HG02763 (cell line): Measurements from ENCODE around the gene BRCA2.
"Not testable (repeated sequence)": the region's sequence is repeated elsewhere in the genome, so short reads cannot be mapped to it uniquely, and the experiment has no call there.

Experiments used
- ATAC-seq: cut with Tn5 transposase; IDR thresholded peaks from one replicate; pipeline ENCODE4 v1.9.1; 2021; ENCODE audit warnings: mild to moderate bottlenecking, moderate library complexity; ENCODE audit not compliant: unreplicated experiment

Gene BRCA2

DNA sequence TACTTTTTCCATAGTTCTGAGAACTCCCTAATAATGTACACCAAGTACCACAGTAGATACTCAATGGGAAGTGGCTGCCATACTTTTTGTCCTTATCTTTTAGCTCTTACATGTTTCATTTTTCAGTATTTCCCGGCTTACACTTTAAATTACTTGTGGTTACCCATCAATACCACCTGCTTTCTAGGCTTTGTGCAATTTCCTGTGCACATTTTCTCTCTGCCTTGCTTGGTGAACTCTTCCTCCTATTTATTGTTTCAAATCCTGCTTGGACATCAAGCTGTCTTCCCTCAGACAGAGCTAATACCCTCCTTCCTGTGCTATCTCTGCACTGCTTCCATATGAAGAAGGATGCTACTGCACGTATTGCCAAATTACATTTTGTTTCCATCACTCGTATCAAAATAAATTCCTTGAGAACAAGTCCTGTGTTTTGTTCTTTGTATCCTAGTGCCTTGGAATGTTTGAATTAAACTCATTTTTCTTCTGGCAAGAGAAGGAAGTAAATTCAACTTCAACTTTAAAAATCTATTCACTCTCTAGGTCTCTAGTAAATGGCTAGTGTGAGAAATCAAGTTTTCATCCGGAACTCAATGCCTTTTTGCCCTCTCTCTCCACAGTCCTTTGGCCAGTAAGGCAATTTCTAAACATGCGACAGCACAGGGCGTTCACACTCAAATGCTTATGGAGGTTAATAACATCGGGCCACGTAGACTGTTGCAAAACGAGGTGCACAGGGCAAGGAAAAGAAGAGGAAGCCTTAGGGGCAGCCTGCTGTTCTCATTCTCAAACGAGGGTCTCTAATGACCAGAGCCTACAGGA lies 5.8 kb upstream of the BRCA2 start:
- ATAC-seq: peak; percentile 12

DNA sequence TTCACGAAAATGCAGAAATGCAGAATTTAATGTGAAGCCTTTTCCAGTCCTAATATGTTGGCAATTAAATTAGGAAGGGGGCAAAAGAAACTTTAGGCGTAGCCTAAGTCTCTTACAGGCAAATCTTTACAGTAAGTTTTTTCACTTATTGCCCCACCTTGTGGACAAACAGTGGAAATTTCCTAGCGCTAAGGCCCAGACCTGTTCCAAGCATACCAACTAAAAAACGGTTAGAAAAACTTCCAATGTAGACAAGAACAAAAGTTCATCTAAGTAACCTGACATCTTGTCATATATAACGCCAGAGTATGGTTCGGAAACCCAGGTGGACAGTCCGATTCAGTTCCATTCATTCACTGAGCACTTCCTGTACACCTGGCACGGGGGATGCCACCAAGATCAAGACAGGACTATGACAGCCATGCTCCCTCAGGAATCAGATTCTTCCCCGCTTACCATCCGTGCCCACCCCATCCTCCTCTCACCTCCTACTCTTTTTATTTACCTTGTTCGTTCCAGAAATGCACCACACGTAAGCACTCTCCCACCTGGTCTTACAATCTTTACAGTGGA lies 5.1 kb upstream of the BRCA2 start:
- peak; percentile 73 for ATAC-seq

DNA sequence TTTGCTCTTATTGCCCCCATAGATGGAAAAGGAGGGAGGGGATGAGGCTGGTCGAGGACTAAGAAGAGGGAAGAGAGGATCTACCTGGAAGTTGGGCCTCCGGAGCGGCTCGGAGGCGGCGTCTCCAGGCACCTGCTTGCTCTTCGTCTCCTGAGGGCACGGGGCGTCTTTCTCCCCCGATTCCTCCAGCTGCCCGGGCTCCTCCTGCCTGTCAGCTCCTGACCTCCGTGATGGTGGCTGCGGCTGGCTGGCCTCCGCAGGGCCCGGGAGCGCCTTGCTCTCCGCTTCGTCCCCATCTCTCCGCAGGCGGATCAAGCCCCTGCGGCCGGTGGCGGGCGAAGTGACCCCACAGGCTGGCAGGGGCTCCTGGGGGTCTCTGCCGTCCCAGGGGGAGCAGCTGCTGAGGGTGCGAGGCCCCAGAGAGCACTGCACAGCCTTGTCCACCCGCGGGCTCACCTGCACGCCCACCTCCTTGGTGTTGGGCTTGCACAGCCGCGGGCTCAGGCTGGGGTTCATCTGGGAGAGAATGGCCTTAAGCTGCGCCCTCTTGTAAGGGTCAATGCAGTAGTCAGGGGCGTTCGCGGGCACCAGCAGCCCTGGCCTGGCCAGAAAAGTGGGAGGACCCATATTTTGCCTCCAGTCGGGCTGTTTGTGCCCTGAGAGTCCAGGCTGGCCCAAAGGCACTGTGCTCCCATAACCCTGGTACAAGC lies 4.0 kb upstream of the BRCA2 start:
- ATAC-seq: no peak

DNA sequence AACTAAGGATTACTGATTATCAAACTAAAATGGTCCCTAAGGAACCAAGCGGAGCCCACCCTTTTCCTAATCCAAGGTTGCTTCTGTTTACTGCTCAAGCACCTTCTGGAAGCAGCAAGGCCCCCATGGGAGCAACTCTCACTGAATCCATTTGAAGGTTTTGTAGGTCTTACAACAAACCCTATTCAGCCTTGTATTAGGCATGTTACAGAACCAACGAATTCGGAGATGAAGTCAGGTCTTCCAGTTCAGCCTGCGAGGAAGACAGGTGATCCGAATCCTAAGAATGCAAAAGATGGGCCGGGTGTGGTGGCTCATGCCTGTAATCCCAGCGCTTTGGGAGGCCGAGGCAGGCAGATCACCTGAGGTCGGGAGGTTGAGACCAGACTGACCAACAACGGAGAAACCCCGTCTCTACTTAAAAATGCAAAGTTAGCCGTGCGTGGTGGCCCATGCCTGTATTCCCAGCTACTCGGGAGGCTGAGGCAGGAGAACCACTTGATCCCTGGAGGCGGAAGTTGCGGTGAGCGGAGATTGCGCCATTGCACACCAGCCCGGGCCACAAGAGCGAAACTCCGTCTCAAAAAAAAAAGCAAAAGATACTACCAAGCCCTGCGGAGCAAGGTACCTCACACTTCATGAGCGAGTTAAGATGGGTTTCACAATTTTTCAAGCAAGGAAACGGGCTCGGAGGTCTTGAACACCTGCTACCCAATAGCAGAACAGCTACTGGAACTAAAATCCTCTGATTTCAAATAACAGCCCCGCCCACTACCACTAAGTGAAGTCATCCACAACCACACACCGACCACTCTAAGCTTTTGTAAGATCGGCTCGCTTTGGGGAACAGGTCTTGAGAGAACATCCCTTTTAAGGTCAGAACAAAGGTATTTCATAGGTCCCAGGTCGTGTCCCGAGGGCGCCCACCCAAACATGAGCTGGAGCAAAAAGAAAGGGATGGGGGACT lies 754 bp upstream of the BRCA2 start:
- peak; percentile 7 for ATAC-seq

DNA sequence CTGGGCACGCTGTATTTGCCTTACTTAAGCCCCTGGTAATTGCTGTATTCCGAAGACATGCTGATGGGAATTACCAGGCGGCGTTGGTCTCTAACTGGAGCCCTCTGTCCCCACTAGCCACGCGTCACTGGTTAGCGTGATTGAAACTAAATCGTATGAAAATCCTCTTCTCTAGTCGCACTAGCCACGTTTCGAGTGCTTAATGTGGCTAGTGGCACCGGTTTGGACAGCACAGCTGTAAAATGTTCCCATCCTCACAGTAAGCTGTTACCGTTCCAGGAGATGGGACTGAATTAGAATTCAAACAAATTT lies 676 bp downstream of the BRCA2 start:
- peak; percentile 44 for ATAC-seq

DNA sequence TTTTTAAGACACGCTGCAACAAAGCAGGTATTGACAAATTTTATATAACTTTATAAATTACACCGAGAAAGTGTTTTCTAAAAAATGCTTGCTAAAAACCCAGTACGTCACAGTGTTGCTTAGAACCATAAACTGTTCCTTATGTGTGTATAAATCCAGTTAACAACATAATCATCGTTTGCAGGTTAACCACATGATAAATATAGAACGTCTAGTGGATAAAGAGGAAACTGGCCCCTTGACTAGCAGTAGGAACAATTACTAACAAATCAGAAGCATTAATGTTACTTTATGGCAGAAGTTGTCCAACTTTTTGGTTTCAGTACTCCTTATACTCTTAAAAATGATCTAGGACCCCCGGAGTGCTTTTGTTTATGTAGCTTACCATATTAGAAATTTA lies 1.2 kb downstream of the BRCA2 start:
- no peak for ATAC-seq

DNA sequence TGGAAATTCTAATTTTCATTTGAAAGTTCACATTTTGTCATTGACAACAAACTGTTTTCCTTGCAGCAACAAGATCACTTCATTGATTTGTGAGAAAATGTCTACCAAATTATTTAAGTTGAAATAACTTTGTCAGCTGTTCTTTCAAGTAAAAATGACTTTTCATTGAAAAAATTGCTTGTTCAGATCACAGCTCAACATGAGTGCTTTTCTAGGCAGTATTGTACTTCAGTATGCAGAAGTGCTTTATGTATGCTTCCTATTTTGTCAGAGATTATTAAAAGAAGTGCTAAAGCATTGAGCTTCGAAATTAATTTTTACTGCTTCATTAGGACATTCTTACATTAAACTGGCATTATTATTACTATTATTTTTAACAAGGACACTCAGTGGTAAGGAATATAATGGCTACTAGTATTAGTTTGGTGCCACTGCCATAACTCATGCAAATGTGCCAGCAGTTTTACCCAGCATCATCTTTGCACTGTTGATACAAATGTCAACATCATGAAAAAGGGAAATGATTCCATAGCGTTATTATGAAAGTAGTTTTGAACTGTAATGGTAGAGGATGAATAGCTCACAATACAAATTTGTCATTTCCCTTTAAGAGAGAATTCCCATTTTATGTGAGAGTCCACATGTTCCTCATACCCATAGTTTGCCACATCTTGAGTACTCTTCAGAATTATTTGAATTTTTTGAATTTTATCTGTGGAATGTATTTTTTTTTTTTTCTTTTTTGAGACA lies 2.6 kb downstream of the BRCA2 start:
- ATAC-seq: no peak

DNA sequence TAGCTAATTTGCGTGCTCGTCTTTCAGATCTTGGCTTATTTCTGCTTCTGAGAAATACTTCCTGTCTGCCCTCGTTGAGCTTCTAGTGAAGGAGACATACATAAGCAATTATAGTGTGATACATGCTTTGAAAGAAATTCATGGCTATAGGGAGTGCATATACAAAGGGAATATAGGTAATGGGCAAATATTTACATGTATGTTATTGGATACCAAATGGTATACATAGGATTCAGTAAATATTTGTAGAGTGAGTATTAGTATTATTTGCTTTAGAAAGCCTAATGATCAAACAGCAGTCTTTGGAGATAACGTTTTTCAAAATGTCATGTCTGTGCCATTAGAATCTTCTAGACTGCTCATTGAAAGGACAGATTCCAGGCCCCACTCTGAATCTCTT lies 5.2 kb downstream of the BRCA2 start:
- ATAC-seq: no peak

DNA sequence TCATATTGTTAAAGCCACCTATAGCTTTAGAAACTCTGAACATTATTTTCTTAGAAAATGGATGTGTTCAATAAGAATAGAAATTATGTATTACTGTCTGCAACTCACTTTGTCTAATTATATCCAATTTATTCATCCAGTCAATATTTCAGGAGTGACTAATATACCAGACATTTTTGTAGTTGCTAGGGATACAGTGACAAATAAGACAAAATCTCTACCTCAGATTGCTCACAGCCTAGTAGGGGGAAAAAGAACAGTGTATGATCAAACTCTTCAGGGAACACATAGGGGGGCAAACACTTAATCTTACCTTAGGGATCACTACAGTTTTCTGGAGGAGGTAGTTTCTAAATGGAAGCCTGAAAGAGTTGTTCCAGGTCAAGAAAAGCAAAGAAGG lies 8.6 kb downstream of the BRCA2 start:
- no peak for ATAC-seq

DNA sequence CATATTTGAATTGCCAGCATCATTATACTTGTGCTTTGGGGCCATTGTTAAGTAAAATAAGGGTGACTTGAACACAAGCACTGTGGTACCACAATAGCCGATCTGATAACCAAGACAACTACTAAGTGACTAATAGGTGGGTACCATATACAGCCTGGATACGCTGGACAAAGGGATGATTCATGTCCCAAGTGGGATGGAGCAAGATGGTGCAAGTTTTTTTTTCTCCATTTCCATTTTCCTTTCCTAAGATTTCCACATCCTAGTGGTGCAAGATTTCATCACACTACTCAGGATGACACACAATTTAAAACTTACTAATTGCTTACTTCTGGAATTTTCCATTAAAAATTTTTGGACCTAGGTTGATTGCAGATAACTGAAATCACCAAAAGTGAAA lies 15.1 kb downstream of the BRCA2 start:
- ATAC-seq: no peak

DNA sequence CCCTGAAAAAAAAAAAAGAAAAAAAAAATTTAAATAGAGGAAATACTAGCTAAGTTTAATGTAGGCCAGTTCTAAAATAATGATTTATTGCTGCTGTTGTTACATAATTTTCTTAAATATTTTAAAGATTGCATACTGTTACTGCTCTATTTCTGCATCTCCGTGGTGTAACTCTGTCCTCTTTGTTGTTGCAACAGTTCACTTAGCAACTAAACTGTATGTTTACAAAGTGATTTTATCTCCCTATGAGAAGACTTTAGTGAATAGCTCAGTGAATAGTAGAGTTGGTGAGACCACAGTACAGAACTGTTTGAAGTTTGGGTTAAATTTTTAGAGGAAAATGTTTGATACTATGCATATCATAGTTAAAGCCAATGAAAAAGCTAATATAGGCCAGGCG lies 19.4 kb downstream of the BRCA2 start:
- ATAC-seq: no peak

DNA sequence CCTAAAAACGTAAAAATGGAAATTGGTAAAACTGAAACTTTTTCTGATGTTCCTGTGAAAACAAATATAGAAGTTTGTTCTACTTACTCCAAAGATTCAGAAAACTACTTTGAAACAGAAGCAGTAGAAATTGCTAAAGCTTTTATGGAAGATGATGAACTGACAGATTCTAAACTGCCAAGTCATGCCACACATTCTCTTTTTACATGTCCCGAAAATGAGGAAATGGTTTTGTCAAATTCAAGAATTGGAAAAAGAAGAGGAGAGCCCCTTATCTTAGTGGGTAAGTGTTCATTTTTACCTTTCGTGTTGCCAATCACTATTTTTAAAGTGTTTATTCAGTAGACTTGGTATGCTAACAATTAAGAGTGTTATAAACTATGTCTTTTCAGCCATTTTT lies 25.6 kb downstream of the BRCA2 start:
- ATAC-seq: no peak

DNA sequence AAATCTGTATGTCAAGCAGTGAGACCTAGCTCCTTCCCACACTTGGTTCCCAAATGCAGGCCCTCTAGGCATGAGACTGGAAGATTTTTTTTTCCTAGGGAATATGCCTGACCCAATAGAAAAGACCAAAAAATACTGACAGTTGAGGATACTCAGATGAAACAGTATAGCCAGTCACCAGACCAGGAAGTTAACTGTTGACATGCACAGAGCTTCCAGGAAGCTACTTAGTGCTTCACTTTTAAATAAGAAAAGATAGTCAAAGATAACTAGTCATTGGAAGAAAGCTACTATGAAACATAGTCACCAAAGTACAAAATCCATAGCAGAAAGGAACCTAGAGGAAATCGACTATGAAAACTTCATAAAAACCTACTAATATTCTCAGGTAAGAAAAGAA lies 32.3 kb downstream of the BRCA2 start:
- ATAC-seq: no peak

DNA sequence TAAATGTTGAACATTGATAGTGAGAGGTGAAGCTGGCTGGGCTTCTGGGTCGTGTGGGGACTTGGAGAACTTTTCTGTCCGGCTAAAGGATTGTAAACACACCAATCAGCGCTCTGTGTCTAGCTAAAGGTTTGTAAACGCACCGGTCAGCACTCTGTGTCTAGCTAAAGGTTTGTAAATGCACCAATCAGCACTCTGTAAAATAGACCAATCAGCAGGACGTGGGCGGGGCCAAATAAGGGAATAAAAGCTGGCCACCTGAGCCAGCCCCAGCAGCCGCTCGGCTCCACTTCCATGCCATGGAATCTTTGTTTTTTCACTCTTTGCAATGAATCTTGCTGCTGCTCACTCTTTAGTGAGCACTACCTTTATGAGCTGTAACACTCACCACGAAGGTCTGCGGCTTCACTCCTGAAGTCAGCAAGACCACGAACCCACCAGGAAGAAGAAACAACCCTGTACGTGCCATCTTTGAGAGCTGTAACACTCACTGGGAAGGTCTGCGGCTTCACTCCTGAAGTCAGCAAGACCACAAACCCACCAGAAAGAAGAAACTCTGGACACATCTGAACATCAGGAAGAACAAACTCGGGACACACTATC lies 35.6 kb downstream of the BRCA2 start:
- not testable (repeated sequence) for ATAC-seq

DNA sequence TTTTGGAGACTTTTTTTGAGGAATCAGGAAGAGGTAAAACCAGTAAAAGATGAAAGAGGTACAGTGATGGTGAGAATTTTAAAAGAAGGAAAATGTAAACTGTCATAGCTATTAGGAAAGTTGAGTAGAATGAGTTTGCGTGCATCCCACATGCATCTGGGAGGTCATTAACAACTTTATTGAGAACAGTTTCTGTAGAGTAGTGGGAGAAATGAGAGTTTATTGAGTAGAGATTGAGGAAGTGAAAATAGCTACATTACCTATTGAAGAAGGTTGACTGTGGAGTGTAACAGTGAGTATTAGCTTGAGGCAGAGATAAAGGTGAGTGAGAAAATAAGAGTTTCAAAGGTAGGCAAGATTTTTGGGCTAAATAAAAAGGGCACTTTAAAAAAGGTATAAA lies 38.7 kb downstream of the BRCA2 start:
- peak; percentile 66 for ATAC-seq

DNA sequence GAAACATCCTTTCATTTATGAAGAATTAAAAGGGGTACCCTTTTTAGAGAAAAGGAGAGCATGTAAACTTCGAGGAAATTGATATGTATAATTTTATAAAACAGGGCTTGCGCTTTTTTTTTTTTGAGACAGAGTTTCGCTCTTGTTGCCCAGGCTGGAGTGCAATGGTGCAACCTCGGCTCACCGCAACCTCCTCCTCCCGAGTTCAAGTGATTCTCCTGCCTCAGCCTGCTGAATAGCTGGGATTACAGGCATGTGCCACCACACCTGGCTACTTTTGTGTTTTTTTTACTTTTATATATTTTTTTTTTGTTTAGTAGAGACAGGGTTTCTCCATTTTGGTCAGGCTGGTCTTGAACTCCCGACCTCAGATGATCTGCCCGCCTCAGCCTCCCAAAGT lies 40.6 kb downstream of the BRCA2 start:
- ATAC-seq: not testable (repeated sequence)

DNA sequence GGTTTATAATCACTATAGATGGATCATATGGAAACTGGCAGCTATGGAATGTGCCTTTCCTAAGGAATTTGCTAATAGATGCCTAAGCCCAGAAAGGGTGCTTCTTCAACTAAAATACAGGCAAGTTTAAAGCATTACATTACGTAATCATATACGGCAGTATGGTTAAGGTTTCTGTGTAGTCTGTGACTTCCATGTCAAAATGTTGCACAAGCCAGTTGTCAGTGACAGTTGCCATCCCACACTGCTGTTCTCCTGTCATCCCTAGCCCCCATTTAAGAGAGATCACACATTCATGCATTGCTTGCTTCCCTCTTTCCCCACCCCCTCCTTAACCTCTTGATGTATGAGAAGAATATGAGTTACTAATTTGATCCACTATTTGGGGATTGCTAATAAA lies 47.3 kb downstream of the BRCA2 start:
- ATAC-seq: no peak

DNA sequence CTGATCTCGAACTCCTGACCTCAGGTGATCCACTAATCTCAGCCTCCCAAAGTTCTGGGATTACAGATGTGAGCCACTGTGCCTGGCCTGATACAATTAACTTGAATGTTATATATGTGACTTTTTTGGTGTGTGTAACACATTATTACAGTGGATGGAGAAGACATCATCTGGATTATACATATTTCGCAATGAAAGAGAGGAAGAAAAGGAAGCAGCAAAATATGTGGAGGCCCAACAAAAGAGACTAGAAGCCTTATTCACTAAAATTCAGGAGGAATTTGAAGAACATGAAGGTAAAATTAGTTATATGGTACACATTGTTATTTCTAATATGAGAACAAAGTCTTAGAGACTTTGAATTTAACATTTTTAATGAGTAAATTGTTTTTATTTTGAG lies 55.5 kb downstream of the BRCA2 start:
- no peak for ATAC-seq

DNA sequence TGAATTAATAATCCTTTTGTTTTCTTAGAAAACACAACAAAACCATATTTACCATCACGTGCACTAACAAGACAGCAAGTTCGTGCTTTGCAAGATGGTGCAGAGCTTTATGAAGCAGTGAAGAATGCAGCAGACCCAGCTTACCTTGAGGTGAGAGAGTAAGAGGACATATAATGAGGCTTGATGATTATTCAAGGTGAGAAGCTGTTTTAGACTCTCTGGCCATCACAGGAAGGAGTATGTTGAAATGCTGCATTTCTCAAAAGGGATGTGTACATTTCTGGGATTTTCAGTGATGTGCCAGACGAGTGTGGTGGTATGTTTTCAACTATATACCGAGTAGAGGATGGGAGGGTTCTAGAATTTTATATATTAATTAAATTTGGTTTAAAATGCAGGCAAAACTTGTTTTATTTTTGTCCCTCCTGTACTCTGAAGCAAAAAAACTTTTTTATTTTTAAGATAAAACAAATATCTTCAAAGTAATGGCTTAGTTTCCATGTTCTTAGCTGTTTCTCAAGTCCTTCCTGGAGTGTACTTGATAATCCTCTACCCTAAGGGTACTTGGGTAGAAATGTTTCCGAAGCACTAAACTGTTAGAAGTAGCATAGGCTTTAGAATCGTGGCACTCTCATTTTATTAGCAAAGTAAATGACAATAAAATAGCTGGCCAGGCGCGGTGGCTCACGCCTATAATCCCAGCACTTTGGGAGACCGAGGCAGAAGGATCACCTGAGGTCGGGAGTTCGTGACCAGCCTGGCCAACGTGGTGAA lies 61.5 kb downstream of the BRCA2 start:
- no peak for ATAC-seq
